GM18858 (cell line): ENCODE measurements around the gene SPINK6.
A peak's percentile ranks its signal among the peaks of the same experiment; 100 is the strongest.

Experiments used
- ATAC-seq: cut with Tn5 transposase; IDR thresholded peaks from one replicate; pipeline ENCODE4 v1.9.1; 2021; ENCODE audit not compliant: unreplicated experiment

Gene SPINK6

GRCh38 chr5:148202531-148203203 is at the start of gene SPINK6:
SPINK6 (plus strand) TSS chr5:148203042; CDS start chr5:148203097, 55 bp downstream.
- no peak for ATAC-seq

DNA sequence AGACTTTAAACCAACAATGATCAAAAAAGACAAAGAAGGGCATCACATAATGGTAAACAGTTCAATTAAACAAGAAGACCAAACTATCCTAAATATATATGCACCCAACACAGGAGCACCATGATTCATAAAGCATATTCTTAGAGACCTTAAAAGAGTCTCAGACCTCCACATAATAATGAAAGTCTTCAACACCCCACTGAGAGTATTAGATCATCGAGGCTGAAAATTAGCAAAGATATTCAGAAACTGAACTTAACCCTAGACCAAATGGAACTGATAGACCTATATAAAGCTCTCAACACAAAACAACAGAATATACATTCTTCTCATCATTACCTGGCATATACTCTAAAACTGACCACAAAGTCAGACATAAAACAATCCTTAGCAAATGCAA is 46.2 kb upstream of the SPINK6 start:
- no peak for ATAC-seq

DNA sequence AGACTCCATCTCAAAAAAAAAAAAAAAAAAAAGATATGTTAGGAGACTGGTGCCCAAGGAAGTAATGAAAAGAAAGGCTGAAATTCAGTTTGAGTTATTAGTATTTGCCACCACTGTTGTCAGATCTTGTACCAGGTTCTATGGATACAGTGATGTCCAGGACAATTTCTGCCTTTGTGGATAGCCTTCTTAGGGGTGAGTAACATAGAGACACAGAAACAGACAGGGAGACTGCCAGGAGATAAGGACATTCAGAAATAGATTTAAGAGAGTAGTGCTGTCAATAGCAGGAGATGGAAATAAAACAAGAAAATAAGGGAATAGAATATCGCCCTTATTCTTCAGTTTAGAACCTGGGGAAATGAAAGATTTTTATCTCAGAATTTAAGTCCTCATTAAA is 40.8 kb upstream of the SPINK6 start:
- ATAC-seq: no peak

DNA sequence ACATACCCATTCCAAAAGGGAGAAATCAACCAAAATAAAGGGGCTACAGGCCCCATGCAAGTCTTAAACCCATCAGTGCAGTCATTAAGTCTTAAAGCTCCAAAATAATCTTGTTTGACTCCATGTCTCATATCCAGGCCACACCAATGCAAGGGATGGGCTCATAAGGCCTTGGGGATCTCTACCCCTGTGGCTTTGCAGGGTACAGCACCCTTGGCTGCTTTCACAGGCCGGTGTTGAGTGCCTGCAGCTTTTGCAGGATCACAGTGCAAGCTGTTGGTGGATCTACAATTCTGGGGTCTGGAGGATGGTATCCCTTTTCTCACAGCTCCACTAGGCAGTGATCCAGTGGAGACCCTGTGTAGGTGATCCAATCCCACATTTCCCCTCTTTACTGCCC is 39.5 kb upstream of the SPINK6 start:
- no peak for ATAC-seq

- no peak for ATAC-seq
These were observed 36.1 kb upstream of the SPINK6 start for GRCh38 chr5:148166550-148167283.

- ATAC-seq: no peak
These were observed 34.6 kb upstream of the SPINK6 start, which contains the start of gene SPINK14 for GRCh38 chr5:148168246-148168645. SPINK14 (plus strand) TSS chr5:148168546; CDS start chr5:148169733, 1,187 bp downstream.

DNA sequence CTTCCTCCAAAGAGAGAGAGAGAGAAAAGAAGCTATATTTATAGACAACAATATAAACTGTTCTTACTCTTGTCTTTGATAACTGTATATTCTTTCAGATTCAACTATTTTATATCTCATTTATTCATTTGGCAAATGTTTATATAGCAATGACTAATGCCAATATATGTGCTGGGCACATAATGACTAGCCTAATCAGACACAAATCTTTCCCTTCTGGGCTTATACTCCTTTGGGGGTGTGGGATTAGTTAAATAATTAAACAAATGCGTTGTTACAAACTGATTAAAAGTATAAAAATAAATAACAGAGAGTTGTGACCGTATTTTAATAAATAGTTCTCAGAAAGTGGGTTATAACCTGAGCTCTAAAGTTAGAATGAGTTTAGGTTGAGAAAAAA is 30.5 kb upstream of the SPINK6 start:
- no peak for ATAC-seq

DNA sequence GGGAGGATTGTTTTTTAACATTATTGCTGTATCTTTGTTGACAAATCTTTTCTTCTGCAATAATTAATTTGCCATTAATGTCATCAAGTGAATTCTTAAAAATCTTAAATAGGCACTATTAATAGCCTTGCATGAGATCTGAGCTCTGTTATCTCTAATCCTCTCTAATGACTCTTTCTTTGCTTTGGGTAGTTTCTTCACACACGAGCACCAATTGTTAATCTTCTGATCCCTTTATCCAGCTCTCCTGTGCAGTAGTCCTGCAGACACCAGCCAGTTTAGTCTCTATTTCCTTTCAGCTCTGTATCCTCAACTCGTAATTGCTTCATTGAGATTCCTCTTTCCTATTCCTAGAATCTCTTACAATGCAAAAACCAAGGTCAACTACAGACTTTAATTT is 26.4 kb upstream of the SPINK6 start:
- no peak for ATAC-seq

GRCh38 chr5:148177207-148177606 is 25.6 kb upstream of the SPINK6 start:
- no peak for ATAC-seq

DNA sequence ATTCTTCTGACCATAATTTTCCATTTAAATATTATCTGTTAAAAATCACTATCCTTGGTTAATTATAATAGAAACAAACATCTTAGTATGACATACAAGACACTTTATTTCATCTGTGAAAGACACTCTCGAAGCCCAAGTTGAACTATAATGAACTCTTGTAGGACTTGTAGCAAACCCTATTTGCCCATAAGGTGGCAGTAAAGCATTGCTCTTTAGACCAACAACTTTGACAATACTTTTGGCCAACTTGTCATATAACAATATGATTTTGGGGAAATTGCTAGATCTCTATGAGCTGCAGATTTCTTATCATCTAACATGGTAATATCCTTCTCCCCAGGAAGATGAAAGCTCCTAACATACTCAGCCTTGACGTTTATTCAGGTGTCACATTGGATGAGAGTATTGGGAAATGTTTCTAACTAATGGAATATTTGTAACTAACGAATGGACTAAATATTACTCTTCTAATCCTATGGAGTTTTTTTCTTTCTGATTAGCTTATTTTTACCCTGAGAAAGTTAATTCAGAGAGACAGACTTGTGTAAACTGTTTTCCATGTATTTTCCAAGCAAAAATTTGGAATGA is 23.5 kb upstream of the SPINK6 start:
- ATAC-seq: no peak

- ATAC-seq: peak; percentile 84
These were observed 16.4 kb upstream of the SPINK6 start for GRCh38 chr5:148186248-148187003.

GRCh38 chr5:148191010-148191409 is 11.8 kb upstream of the SPINK6 start:
- ATAC-seq: no peak

DNA sequence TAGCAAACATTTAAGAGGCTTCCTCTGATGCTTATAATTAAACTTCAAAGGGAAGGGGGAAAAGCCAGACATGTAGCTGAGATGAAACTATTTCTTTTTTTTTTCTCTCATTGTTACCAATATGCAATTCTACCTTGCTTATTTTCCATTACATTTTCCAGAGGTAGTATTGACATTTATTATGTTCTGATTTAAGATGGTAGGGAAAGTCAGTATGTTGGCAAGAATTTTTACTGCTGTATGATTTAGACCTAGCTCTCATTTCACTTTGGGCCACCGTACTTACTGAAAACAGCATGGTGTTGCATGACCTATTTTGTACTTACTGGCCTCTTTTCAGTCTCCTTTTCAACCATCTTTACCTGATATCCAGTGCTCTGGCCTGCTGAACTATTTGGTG is 9.6 kb upstream of the SPINK6 start:
- no peak for ATAC-seq

DNA sequence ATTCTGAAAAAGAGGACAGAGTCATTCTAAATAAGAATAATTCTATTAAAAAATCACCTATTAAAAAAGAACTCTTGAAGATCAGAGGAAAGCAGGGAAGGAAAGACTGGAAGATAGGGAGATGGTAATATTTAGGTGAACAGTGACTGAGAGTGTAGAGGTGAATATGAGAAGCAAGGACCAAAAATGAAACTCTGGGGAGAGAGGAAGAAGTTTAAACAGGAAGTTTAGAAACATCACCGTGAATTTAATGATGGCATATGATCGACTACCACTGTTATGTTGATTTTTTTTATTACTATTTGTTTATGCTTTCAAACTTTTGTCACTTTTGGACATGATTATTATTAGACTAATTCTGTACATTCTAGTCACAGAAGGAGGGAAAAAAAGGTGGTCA is 1.7 kb upstream of the SPINK6 start:
- no peak for ATAC-seq

GRCh38 chr5:148205044-148205806 is 2.4 kb downstream of the SPINK6 start:
- ATAC-seq: no peak

DNA sequence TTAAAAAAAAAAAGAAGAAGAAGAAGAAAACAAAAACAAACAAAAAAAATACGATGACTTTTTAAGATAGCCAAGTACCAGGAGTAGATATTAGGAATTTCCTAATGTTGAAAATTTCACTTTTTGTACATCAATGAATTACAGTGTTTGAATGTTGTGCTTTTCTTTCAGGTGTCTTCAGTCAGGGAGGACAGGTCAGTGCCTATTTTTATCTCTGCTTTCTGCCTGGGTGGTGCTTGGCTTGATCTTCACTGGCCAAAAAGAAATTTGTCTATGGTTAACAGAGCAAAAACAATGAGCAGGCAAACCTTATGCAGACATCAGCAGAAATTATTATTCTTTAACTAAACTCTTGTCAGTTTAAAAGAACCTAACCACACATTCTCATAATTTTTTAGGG is 3.0 kb downstream of the SPINK6 start:
- no peak for ATAC-seq

- no peak for ATAC-seq
These were observed 3.8 kb downstream of the SPINK6 start for GRCh38 chr5:148206620-148207019.

GRCh38 chr5:148208226-148208625 is 5.4 kb downstream of the SPINK6 start:
- ATAC-seq: no peak

GRCh38 chr5:148209151-148209770 is 6.4 kb downstream of the SPINK6 start:
- no peak for ATAC-seq

GRCh38 chr5:148214665-148215185 is 11.9 kb downstream of the SPINK6 start:
- ATAC-seq: no peak
